Measurements from ENCODE around the gene MYO15A. TPM values are rescaled to one million over a fixed set of nuclear protein-coding genes. Genes with fewer than 3 reads are reported as not detected.
"Not testable (repeated sequence)": the region's sequence is repeated elsewhere in the genome, so short reads cannot be mapped to it uniquely, and the experiment has no call there.

MYO15A gene
- total RNA-seq, 1 experiment from 2014 or later, result 0.16 TPM

GRCh38 chr17:18187821-18188761 lies 79.5 kb downstream of the MYO15A start:
- no peak for DNase-seq (ENCODE audit: low read depth, low spot score)
- in situ Hi-C loops (cut with HindIII; ENCODE audit: low pct_unique_long_range_greater_than_20kb, low sequenced_read_pairs), result no loop called here

- DNase-seq (ENCODE audit: low read depth, low spot score), result no peak
- in situ Hi-C loops (cut with HindIII; ENCODE audit: low pct_unique_long_range_greater_than_20kb, low sequenced_read_pairs), result no loop called here
These were observed 82.2 kb downstream of the MYO15A start for GRCh38 chr17:18190628-18191235.

- no peak for DNase-seq (ENCODE audit: low read depth, low spot score)
- in situ Hi-C loops (cut with HindIII; ENCODE audit: low pct_unique_long_range_greater_than_20kb, low sequenced_read_pairs), result no loop called here
These were observed 82.7 kb downstream of the MYO15A start for GRCh38 chr17:18191236-18191667.

- DNase-seq (ENCODE audit: low read depth, low spot score), result no peak
- in situ Hi-C loops (cut with HindIII; ENCODE audit: low pct_unique_long_range_greater_than_20kb, low sequenced_read_pairs), result no loop called here
These were observed 83.4 kb downstream of the MYO15A start for GRCh38 chr17:18191967-18192366.

GRCh38 chr17:18194394-18194793 lies 85.8 kb downstream of the MYO15A start:
- DNase-seq (ENCODE audit: low read depth, low spot score), result no peak
- in situ Hi-C loops (cut with HindIII; ENCODE audit: low pct_unique_long_range_greater_than_20kb, low sequenced_read_pairs), result no loop called here

GRCh38 chr17:18194804-18195203 lies 86.2 kb downstream of the MYO15A start:
- in situ Hi-C loops (cut with HindIII; ENCODE audit: low pct_unique_long_range_greater_than_20kb, low sequenced_read_pairs), result no loop called here
- no peak for DNase-seq (ENCODE audit: low read depth, low spot score)

- no peak for DNase-seq (ENCODE audit: low read depth, low spot score)
- in situ Hi-C loops (cut with HindIII; ENCODE audit: low pct_unique_long_range_greater_than_20kb, low sequenced_read_pairs), result no loop called here
These were observed 86.7 kb downstream of the MYO15A start for GRCh38 chr17:18195246-18195645.

- no peak for DNase-seq (ENCODE audit: low read depth, low spot score)
- in situ Hi-C loops (cut with HindIII; ENCODE audit: low pct_unique_long_range_greater_than_20kb, low sequenced_read_pairs), result no loop called here
These were observed 89.1 kb downstream of the MYO15A start for GRCh38 chr17:18197535-18198194.

- DNase-seq (ENCODE audit: low read depth, low spot score), result no peak
- in situ Hi-C loops (cut with HindIII; ENCODE audit: low pct_unique_long_range_greater_than_20kb, low sequenced_read_pairs), result no loop called here
These were observed 90.0 kb downstream of the MYO15A start for GRCh38 chr17:18198530-18198929.

GRCh38 chr17:18201108-18201507 lies 92.6 kb downstream of the MYO15A start:
- in situ Hi-C loops (cut with HindIII; ENCODE audit: low pct_unique_long_range_greater_than_20kb, low sequenced_read_pairs), result no loop called here
- no peak for DNase-seq (ENCODE audit: low read depth, low spot score)

GRCh38 chr17:18203308-18203707 lies 94.8 kb downstream of the MYO15A start:
- in situ Hi-C loops (cut with HindIII; ENCODE audit: low pct_unique_long_range_greater_than_20kb, low sequenced_read_pairs), result no loop called here

GRCh38 chr17:18205861-18206260 lies 97.3 kb downstream of the MYO15A start:
- in situ Hi-C loops (cut with HindIII; ENCODE audit: low pct_unique_long_range_greater_than_20kb, low sequenced_read_pairs), result no loop called here
- no peak for DNase-seq (ENCODE audit: low read depth, low spot score)

More at GRCh38 chr17:18203308-18203707, 94.8 kb downstream of the MYO15A start:
- DNase-seq (ENCODE audit: low read depth, low spot score), result no peak

GRCh38 chr17:18206962-18207361 lies 98.4 kb downstream of the MYO15A start:
- in situ Hi-C loops (cut with HindIII; ENCODE audit: low pct_unique_long_range_greater_than_20kb, low sequenced_read_pairs), result no loop called here
- DNase-seq (ENCODE audit: low read depth, low spot score), result no peak

- no peak for DNase-seq (ENCODE audit: low read depth, low spot score)
- in situ Hi-C loops (cut with HindIII; ENCODE audit: low pct_unique_long_range_greater_than_20kb, low sequenced_read_pairs), result no loop called here
These were observed 99.5 kb downstream of the MYO15A start for GRCh38 chr17:18208092-18208491.

GRCh38 chr17:18213666-18214270 lies 105.2 kb downstream of the MYO15A start:
- no peak for DNase-seq (ENCODE audit: low read depth, low spot score)
- in situ Hi-C loops (cut with HindIII; ENCODE audit: low pct_unique_long_range_greater_than_20kb, low sequenced_read_pairs), result no loop called here

GRCh38 chr17:18216906-18217305 lies 108.3 kb downstream of the MYO15A start:
- in situ Hi-C loops (cut with HindIII; ENCODE audit: low pct_unique_long_range_greater_than_20kb, low sequenced_read_pairs); DNase-seq (ENCODE audit: low read depth, low spot score): not testable (repeated sequence)

GRCh38 chr17:18217412-18218015 lies 109.0 kb downstream of the MYO15A start:
- in situ Hi-C loops (cut with HindIII; ENCODE audit: low pct_unique_long_range_greater_than_20kb, low sequenced_read_pairs), result no loop called here

More at GRCh38 chr17:18217412-18218015, 109.0 kb downstream of the MYO15A start:
- peak; percentile 76 for DNase-seq (ENCODE audit: low read depth, low spot score)
